IMR-90 (cell line): ENCODE measurements around the gene GTF2A1L. TPM values are rescaled to one million over a fixed set of nuclear protein-coding genes. Genes with fewer than 3 reads are reported as not detected.
A peak's percentile ranks its signal among the peaks of the same experiment; 100 is the strongest.

ENCODE experiments used
- ATAC-seq: fragments of 200-7000 bp; cut with Tn5 transposase; 2 replicates; pipeline ENCODE4 v1.9.1; 2020; ENCODE audit warnings: low read depth, mild to moderate bottlenecking, moderate library complexity
- BruUV-seq: library from RNA; stranded (reverse); fragments of 400-500 nt; replicated peaks from 2 replicates; lab custom pipeline; 2021; lab: Mats Ljungman, UMichigan
- CTCF ChIA-PET: fragments of 300-600 bp; formaldehyde crosslinking; extraction: SDS; loops from one replicate; lab custom pipeline; 2021; ENCODE audit warnings: antibody characterized with exemption; lab: Yijun Ruan, JAX
- POLR2A ChIA-PET: fragments of 300-600 bp; sonication (Branson Sonifier 250); formaldehyde crosslinking; loops from one replicate; lab custom pipeline; 2022; ENCODE audit warnings: antibody characterized with exemption; ENCODE audit not compliant: unreplicated experiment; lab: Charles Lee
- DNase-seq: peaks from one replicate; pipeline ENCODE4 v3.0.0; 2013
- H2AFZ ChIP-seq: replicated peaks from 2 replicates; pipeline ENCODE3; 2013; ENCODE audit warnings: low read length, mild to moderate bottlenecking; ENCODE audit not compliant: poor library complexity
- H2AK5ac ChIP-seq: 2 replicates; pipeline ENCODE4 v1.6.1; 2013; ENCODE audit warnings: low read depth, low read length, inconsistent platforms
- H2AK9ac ChIP-seq: replicated peaks from 2 replicates; pipeline ENCODE3; 2013; ENCODE audit warnings: mild to moderate bottlenecking, low read depth, low read length, moderate library complexity; ENCODE audit not compliant: poor library complexity
- H2BK120ac ChIP-seq: 2 replicates; pipeline ENCODE4 v1.6.1; 2013; ENCODE audit warnings: low read depth, low read length, inconsistent platforms
- H2BK15ac ChIP-seq: 3 replicates; pipeline ENCODE4 v1.6.1; 2013; ENCODE audit warnings: low read depth, low read length, inconsistent platforms
- H2BK20ac ChIP-seq: 2 replicates; pipeline ENCODE4 v1.6.1; 2013; ENCODE audit warnings: low read depth, mild to moderate bottlenecking, inconsistent platforms, low read length, moderate library complexity
- H2BK5ac ChIP-seq: 2 replicates; pipeline ENCODE4 v1.6.1; 2013; ENCODE audit warnings: mild to moderate bottlenecking, low read depth, low read length, inconsistent platforms; ENCODE audit not compliant: poor library complexity, severe bottlenecking
- H3K14ac ChIP-seq: replicated peaks from 2 replicates; pipeline ENCODE4 v1.6.1; 2013; ENCODE audit warnings: low read depth, low read length, inconsistent platforms
- H3K18ac ChIP-seq: 2 replicates; pipeline ENCODE4 v1.6.1; 2013; ENCODE audit warnings: low read depth, low read length, control low read depth
- H3K23ac ChIP-seq: 2 replicates; pipeline ENCODE4 v1.6.1; 2013; ENCODE audit warnings: low read depth, low read length, inconsistent platforms
- H3K27ac ChIP-seq: 2 replicates; pipeline ENCODE4 v1.5.1; 2013; ENCODE audit warnings: mild to moderate bottlenecking, control low read depth, low read length; ENCODE audit not compliant: insufficient read depth
- H3K27me3 ChIP-seq: 2 replicates; pipeline ENCODE4 v1.6.1; 2013; ENCODE audit warnings: low read length; ENCODE audit not compliant: control insufficient read depth, insufficient read depth
- H3K36me3 ChIP-seq: 2 replicates; pipeline ENCODE4 v1.6.1; 2013; ENCODE audit warnings: low read length, mixed read lengths; ENCODE audit not compliant: control insufficient read depth, insufficient read depth
- H3K4ac ChIP-seq: 2 replicates; pipeline ENCODE4 v1.6.1; 2013; ENCODE audit warnings: low read depth, low read length, inconsistent platforms
- H3K4me1 ChIP-seq: 2 replicates; pipeline ENCODE4 v1.6.1; 2013; ENCODE audit warnings: low read length, mixed read lengths; ENCODE audit not compliant: control insufficient read depth, insufficient read depth
- H3K4me2 ChIP-seq: 2 replicates; pipeline ENCODE4 v1.6.1; 2013; ENCODE audit warnings: low read depth, mild to moderate bottlenecking, control low read depth, low read length, moderate library complexity
- H3K4me3 ChIP-seq: 2 replicates; pipeline ENCODE4 v1.5.1; 2013; ENCODE audit warnings: low read depth, mild to moderate bottlenecking, control low read depth, low read length, moderate library complexity; ENCODE audit not compliant: insufficient read depth
- H3K56ac ChIP-seq: 2 replicates; pipeline ENCODE4 v1.6.1; 2013; ENCODE audit warnings: low read length, inconsistent platforms; ENCODE audit not compliant: insufficient read depth; ENCODE audit errors: extremely low read depth
- H3K79me1 ChIP-seq, 2 experiments: 2 replicates each; pipeline ENCODE4 v1.6.1; 2013; ENCODE audit warnings: low read length in 2 of 2, inconsistent platforms in 1 of 2, low read depth in 1 of 2
- H3K9ac ChIP-seq: 2 replicates; pipeline ENCODE4 v1.6.1; 2013; ENCODE audit warnings: low read depth, low read length, control low read depth
- H3K9me1 ChIP-seq: 2 replicates; pipeline ENCODE4 v1.6.1; 2013; ENCODE audit warnings: low read length, inconsistent platforms; ENCODE audit not compliant: insufficient read depth
- H3K9me3 ChIP-seq: 2 replicates; pipeline ENCODE4 v1.6.1; 2013; ENCODE audit warnings: low read length; ENCODE audit not compliant: control insufficient read depth, insufficient read depth
- H4K20me1 ChIP-seq: 2 replicates; pipeline ENCODE4 v1.6.1; 2013; ENCODE audit warnings: low read length, inconsistent platforms; ENCODE audit not compliant: insufficient read depth
- H4K5ac ChIP-seq: 2 replicates; pipeline ENCODE4 v1.6.1; 2013; ENCODE audit warnings: mild to moderate bottlenecking, low read depth, low read length, control low read depth
- H4K8ac ChIP-seq, 2 experiments: 2 replicates each; pipeline ENCODE4 v1.6.1; 2013; ENCODE audit warnings: low read depth in 2 of 2, low read length in 2 of 2, control low read depth in 1 of 2, inconsistent platforms in 1 of 2
- H4K91ac ChIP-seq: 2 replicates; pipeline ENCODE4 v1.6.1; 2013; ENCODE audit warnings: low read depth, low read length, inconsistent platforms; ENCODE audit not compliant: insufficient read depth
- BHLHE40 ChIP-seq: fragments of 150-350 bp; IDR thresholded peaks from 2 replicates; pipeline ENCODE4 v1.6.1; 2016; ENCODE audit warnings: mild to moderate bottlenecking, low read depth, low read length
- CHD1 ChIP-seq: IDR thresholded peaks from 2 replicates; pipeline ENCODE4 v1.6.1; 2012; ENCODE audit warnings: low read depth, low read length, improper control_type of control experiment
- MAFK ChIP-seq: IDR thresholded peaks from 2 replicates; pipeline ENCODE4 v1.6.1; 2012; ENCODE audit warnings: low read depth, low read length, improper control_type of control experiment
- MXI1 ChIP-seq: IDR thresholded peaks from 2 replicates; pipeline ENCODE4 v1.6.1; 2012; ENCODE audit warnings: low read depth, mild to moderate bottlenecking, low read length, moderate library complexity, borderline replicate concordance
- NFE2L2 ChIP-seq: fragments of 150-350 bp; IDR thresholded peaks from 2 replicates; pipeline ENCODE4 v1.6.1; 2016; ENCODE audit warnings: low read depth, mild to moderate bottlenecking, low read length
- SMC3 ChIP-seq: fragments of 150-350 bp; IDR thresholded peaks from 2 replicates; pipeline ENCODE4 v1.6.1; 2016; ENCODE audit warnings: low read depth, mild to moderate bottlenecking, antibody characterized with exemption, low read length, moderate library complexity
- WGBS, 2 experiments: methylation state at CpG; one replicate each; pipeline versions ENCODE4 v1.1.5 to v1.1.7; 2013; ENCODE audit warnings: missing lambda C conversion rate in 2 of 2; ENCODE audit not compliant: insufficient read length in 1 of 2; ENCODE audit errors: extremely low coverage in 2 of 2; 5-methylcytosine and 5-hydroxymethylcytosine counted together
- dilution Hi-C: fragments of 300-500 bp; cut with HindIII; formaldehyde crosslinking; loops from one replicate; pipeline ENCODE4 v1.14.3; 2018; ENCODE audit warnings: low sequenced_read_pairs; ENCODE audit not compliant: unreplicated experiment
- in situ Hi-C: fragments of 300-500 bp; cut with MboI; formaldehyde crosslinking; loops from 3 replicates; pipeline ENCODE4 v1.14.3; 2019; ENCODE audit warnings: low sequenced_read_pairs, inconsistent platforms, mixed read lengths
- intact Hi-C: fragments of 100-400 bp; cut with micrococcal nuclease; formaldehyde crosslinking; loops from 2 replicates; pipeline ENCODE4 v1.10.0; 2022
- polyA plus RNA-seq, 3 experiments: library from polyadenylated mRNA; depleted of rRNA; stranded (reverse); fragments of >200 nt; gene quantifications; 2 replicates each; pipeline ENCODE4 v1.2.3, GENCODE V29; 2012; ENCODE audit warnings: low replicate concordance in 1 of 3
- total RNA-seq: library from RNA; depleted of rRNA; stranded (reverse); fragments of >200 nt; gene quantifications from 2 replicates; pipeline ENCODE4 v1.2.3, GENCODE V29; 2012
- TF ChIP-seq, protein P1 (sequence below): fragments of 150-350 bp; IDR thresholded peaks from 2 replicates; pipeline ENCODE4 v1.6.1; 2016; ENCODE audit warnings: low read depth, mild to moderate bottlenecking, low read length, moderate library complexity, borderline replicate concordance
- TF ChIP-seq, protein P2 (sequence below): conservative IDR thresholded peaks from 2 replicates; pipeline ENCODE4 v1.5.1; 2012; ENCODE audit warnings: mild to moderate bottlenecking, low read depth, low read length, improper control_type of control experiment

GTF2A1L gene
- total and polyA plus RNA-seq, 2 of the 4 experiments (the other 2 are of a cell fraction): not detected

DNA sequence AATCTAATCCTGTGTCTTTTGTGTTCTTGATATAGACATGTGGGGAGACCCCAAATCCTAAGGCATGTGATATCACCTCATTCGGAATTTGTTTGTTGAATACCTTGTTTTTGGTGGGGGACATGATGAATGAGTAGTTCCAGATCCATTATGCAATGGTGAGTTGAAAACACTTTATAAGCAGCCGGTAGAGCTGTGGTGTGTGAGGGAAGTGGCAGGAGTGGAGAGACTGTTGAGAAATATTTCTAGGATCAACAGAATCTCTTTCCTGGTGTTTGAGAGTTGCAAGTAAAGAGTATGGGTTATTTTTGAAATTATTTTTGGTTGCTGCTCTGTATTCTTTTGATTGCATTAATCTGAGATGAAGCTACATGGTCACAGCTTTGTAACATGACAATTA, 103.5 kb downstream of the GTF2A1L start:
- H3K4me1 ChIP-seq: peaks cover 18% of the 10 kb centered on the region
- no peak overlapping the region for H3K4me3 ChIP-seq
- peak overlapping the region; percentile 47; the same call in 1 of the 2 replicates for H4K91ac ChIP-seq
- ChIA-PET POLR2A (no interaction called here), CTCF (interaction anchor here (0.6 kb wide), 1 partner anchor 29 kb away, joined by 3 read pairs; no protein-coding TSS in a partner anchor)
- no peaks in the 10 kb centered on the region for H3K79me1 ChIP-seq
- no peak overlapping the region for H3K27ac ChIP-seq
- no peaks in the 10 kb centered on the region for H3K9me3 ChIP-seq
- peak overlapping the region; percentile 51 for H2AK5ac ChIP-seq
- dilution Hi-C loops (no loop called here), intact Hi-C loops (loop anchor here (10.0 kb wide), 1 partner anchor 524 kb away; no protein-coding TSS in a partner anchor), in situ Hi-C loops (no loop called here)
- TF ChIP-seq BHLHE40: no peak
- TF ChIP-seq, protein P1, sequence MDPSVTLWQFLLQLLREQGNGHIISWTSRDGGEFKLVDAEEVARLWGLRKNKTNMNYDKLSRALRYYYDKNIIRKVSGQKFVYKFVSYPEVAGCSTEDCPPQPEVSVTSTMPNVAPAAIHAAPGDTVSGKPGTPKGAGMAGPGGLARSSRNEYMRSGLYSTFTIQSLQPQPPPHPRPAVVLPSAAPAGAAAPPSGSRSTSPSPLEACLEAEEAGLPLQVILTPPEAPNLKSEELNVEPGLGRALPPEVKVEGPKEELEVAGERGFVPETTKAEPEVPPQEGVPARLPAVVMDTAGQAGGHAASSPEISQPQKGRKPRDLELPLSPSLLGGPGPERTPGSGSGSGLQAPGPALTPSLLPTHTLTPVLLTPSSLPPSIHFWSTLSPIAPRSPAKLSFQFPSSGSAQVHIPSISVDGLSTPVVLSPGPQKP: no peak
- TF ChIP-seq MXI1: no peak
- TF ChIP-seq, protein P2, sequence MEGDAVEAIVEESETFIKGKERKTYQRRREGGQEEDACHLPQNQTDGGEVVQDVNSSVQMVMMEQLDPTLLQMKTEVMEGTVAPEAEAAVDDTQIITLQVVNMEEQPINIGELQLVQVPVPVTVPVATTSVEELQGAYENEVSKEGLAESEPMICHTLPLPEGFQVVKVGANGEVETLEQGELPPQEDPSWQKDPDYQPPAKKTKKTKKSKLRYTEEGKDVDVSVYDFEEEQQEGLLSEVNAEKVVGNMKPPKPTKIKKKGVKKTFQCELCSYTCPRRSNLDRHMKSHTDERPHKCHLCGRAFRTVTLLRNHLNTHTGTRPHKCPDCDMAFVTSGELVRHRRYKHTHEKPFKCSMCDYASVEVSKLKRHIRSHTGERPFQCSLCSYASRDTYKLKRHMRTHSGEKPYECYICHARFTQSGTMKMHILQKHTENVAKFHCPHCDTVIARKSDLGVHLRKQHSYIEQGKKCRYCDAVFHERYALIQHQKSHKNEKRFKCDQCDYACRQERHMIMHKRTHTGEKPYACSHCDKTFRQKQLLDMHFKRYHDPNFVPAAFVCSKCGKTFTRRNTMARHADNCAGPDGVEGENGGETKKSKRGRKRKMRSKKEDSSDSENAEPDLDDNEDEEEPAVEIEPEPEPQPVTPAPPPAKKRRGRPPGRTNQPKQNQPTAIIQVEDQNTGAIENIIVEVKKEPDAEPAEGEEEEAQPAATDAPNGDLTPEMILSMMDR: no peak
- TF ChIP-seq MAFK: no peak
- no peak for TF ChIP-seq CHD1
- no peak for TF ChIP-seq SMC3
- no peak for TF ChIP-seq NFE2L2
- peak overlapping the region; percentile 57; the same call in 1 of the 3 replicates for H2BK15ac ChIP-seq
- ATAC-seq (no peak), DNase-seq (no peak)
- H2BK5ac ChIP-seq: peak overlapping the region; percentile 91
- peak overlapping the region; percentile 22; the same call in 1 of the 2 replicates for H3K14ac ChIP-seq
- peak overlapping the region; percentile 33; the same call in 1 of the 2 replicates for H3K4ac ChIP-seq
- H2AK9ac ChIP-seq: no peak overlapping the region
- peak overlapping the region; percentile 15; the same call in 1 of the 2 replicates for H4K5ac ChIP-seq
- H2AFZ ChIP-seq: no peak overlapping the region
- no peak overlapping the region for H3K4me2 ChIP-seq
- H3K18ac ChIP-seq: peak overlapping the region; percentile 62; the same call in 1 of the 2 replicates
- no peak overlapping the region for H3K23ac ChIP-seq
- H4K8ac ChIP-seq: 0 out of 4 replicates have a peak overlapping the region, but pooled peaks have one; percentile 32 to 73
- H2BK120ac ChIP-seq: peak overlapping the region; percentile 65
- no peaks in the 10 kb centered on the region for H3K9me1 ChIP-seq
- no peaks in the 10 kb centered on the region for H3K27me3 ChIP-seq
- WGBS, 2 experiments: 90% methylated on average over 2 of the region's 2 CpGs; no CpG with 5 or more reads in 1 of the 2 experiments
- H3K56ac ChIP-seq: no peak overlapping the region
- peak overlapping the region; percentile 70 for H2BK20ac ChIP-seq
- no TSS peak for BruUV-seq
- H3K9ac ChIP-seq: no peak overlapping the region
- H3K36me3 ChIP-seq: no peaks in the 10 kb centered on the region
- no peaks in the 10 kb centered on the region for H4K20me1 ChIP-seq
